GOT3 (cell line): ENCODE results near the gene ERVW-1.
"Not testable (repeated sequence)": the region's sequence is repeated elsewhere in the genome, so short reads cannot be mapped to it uniquely, and the experiment has no call there.

Experiments used
- DNase-seq: peaks from one replicate; lab custom pipeline; 2025; ENCODE audit warnings: mixed read lengths; lab: John Stamatoyannopoulos, UW

Gene ERVW-1

GRCh38 chr7:92468589-92468988, 9.2 kb downstream of the ERVW-1 start:
- DNase-seq: not testable (repeated sequence)

DNA sequence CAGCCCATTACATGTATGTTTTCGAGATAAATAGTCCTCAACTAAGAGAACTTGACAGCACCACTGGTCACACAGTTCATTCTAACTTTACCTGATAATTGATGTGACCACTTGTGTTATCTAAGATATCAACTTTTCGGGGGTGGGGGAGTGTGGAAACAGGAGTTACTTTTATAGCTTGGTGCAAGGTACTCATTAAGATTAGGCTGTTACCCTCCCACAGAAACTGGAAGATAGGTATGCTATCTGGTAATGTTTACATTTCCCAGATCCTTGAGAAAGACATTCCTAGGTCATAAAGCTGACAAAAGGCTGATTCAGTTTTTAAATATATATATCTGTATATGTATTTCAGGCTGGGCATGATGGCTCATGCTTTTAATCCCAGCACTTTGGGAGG, 11.1 kb downstream of the ERVW-1 start:
- DNase-seq: no peak

DNA sequence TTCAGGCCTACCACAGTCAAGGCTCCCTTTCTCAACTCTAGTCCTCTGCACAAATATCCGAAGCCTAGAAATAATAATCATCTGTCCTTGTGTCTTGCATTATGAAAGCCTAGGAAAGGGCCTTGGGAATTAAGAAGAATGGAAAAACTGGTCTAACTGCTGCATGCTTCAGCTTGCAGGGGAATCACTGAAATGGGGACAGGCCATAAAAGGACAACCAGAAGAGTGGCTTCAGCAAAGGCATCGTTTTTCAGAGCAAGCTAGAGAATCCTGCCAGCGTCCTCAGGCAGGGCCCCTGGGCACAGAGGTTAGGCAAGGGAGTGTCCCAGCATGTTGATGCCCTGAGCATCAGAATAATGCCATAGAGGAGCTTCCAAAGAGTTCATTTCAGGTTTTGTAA, 13.2 kb downstream of the ERVW-1 start:
- DNase-seq: no peak

GRCh38 chr7:92462560-92462959, 15.2 kb downstream of the ERVW-1 start:
- no peak for DNase-seq

DNA sequence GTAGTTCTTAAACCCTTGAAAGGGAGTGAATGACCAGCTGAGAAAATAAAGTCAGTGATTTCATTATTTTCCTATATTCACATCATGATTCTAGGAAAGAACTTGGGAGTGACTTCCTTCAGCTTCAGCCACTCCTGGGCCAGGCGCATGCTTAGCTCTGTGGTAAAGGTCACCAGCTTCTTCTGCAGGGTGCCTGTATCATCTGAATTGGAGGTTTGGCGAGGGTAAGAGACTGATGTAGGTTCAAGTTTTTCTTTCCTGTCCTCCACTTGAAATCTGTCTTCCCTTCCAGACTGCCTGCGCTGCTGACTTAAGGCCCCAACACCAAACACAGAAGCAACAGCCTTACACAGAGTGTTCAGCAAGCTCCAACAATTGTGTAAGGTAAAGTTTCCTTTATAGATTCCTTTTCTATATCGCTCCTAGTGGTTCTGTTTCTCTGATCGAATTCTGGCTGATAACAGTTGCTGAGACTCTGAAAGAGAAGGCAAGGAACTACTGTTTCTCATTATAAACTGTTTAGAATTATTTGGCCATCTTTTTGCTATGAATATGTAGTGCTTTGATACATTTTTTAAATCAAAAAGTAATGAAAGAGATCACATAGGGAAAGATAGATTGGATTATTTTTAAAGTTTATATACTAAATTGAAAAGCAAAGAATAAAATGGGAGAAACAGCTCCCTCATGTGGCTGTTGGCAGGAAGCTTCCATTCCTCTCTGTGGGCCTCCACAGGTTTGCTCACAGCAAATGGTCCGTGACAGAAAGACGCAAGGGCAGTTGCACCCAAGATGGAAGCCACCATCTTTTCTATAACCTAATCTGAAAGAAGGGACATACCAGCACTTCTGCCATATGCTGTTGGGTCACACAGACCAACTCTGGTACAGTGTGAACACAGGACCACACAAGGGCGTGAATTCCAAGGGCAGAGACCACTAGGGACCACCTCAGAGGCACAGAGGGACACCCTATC, 16.4 kb downstream of the ERVW-1 start:
- no peak for DNase-seq

DNA sequence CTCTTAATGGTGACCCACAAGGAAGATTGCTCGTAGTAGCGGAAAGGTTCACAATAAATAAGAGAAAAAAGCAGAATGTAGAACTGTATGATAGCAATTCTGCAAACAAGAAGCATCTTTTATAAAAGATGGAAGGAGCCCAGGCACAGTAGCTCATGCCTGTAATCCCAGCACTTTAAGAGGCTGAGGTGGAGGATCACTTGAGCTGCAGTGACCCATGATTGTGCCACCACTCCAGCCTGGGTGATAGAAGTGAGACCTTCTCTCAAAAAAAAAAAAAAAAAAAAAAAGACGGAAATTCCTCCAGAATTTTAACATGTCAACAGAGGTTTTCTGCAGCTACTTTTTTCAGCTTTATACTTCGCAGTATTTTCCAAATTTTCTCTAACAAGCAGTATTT, 17.2 kb downstream of the ERVW-1 start:
- DNase-seq: no peak

DNA sequence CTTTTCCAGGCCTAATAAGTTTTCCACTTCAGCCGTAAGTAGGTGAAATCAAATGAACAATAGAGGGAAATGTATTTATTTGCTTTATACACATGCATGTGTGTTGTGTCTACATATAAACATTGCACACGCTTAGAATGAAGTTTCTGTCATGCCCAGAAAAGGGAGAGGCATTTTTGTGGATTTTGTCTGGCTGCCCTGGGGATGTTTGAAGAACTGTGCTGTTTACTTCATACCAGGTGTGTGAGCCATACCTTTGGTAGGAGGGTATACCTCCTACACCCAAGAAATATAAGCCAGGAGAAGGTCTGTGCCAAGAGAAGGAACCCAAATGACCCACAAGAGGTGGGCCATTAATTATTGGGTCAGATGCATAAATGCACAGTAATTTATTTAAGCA, 17.6 kb downstream of the ERVW-1 start:
- no peak for DNase-seq

GRCh38 chr7:92456236-92456635, 21.5 kb downstream of the ERVW-1 start:
- no peak for DNase-seq

DNA sequence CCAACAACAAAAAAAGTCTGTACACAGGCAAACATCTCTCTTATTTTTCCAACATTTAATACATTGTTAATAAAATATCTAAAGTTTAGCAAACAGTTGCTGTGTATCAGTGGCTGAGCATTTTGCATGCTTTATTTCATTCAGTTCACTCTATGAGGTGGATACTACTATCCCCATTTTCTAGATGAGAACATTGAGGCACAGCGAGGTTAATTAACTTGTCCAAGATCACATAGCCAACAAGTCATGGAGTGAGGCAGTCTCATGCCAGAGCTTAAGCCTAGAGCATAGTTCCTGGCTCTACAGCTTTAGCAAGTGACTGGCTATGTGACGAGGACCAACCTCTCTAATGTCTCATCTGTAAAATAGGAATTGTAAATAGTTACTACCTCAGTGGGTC, 26.1 kb downstream of the ERVW-1 start:
- no peak for DNase-seq

DNA sequence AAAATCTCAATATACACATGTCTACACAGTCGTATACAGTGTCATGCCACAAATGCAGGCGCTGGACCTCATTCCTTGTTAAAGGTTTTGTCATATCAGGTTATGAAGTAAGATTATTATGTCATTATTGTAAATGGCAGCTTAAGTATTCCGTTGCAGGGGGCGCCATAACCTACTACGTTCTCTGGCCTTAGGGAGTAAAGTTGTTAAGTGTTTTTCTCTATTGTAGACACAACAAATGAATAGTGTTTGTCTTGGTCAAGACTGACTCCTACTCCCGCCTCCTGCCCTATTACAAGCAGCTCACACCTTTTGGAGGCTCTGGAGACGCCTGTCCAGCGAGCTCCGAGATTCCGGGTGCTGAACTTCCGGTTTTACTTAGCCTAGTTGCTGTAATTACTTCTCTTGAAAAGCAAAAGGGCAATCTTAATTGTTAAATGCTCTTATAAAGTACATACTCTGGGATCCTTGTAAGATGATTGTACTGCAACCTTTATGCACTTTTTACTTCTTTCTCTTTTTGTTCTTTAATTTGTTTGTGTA, 29.5 kb downstream of the ERVW-1 start:
- DNase-seq: no peak

DNA sequence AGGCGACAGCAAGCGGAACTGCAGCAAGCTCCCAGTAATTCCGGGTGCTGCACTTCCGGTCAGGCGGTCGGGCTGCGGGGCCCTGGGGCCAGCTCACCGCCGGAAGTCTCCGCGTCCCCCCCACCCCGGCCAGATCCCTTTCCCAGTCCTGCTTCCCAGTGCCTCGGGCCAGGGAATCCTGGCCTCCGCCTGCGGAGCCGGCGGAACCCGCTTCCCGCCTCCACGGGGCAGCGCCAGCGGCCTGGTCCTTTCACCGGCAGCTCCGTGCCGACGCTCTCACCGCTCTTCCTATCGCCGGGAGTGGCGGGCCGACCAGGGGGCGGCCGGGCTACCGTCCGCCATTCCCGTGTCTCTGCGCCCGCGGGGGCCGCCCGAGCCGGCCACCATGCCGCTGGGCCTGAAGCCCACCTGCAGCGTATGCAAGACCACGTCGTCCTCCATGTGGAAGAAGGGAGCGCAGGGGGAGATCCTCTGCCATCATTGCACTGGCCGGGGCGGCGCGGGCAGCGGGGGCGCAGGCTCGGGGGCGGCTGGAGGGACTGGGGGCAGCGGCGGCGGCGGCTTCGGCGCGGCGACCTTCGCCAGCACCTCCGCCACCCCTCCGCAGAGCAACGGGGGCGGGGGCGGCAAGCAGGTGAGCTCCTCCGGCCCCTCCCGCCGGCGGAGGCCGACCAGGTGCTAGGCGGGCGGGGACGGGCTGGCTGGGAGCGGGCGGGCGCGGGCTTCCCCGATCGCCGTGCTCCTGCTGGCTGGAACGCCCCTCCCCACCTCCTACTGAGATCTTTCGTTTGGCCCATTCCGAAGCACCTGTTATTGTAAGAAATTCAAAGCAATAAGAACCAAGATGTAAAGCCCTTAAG, 30.2 kb downstream of the ERVW-1 start, which contains the start of gene GATAD1:
Gene GATAD1, plus strand, starts transcription at position 138 of the 860 bp plus-strand sequence. Its CDS starts 248 bp downstream, at position 386.
- peak; percentile 75 for DNase-seq

DNA sequence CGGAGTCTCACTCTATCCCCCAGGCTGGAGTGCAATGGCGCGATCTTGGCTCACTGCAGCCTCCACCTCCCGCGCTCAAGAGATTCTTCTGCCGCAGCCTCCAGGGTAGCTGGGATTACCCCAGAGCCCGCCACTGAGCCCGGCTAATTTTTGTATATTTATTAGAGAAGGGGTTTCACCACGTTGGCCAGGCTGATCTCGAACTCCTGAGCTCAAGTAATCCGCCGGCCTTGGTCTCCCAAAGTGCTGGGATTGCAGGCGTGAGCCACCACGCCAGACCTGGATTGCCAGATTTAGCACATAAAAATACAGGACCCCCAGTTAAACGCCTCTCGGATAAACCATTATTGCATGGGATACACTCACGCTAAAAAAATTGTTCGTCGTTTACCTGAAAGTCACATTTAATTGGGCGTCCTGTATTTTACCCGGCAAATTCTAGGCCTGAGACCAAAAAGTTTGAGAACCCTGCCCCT, 30.8 kb downstream of the ERVW-1 start:
- no peak for DNase-seq

- DNase-seq: not testable (repeated sequence)
Measured at GRCh38 chr7:92442720-92443119, 35.0 kb downstream of the ERVW-1 start.

GRCh38 chr7:92437956-92438491, 39.7 kb downstream of the ERVW-1 start:
- DNase-seq: no peak

GRCh38 chr7:92436612-92437445, 40.9 kb downstream of the ERVW-1 start:
- DNase-seq: no peak

DNA sequence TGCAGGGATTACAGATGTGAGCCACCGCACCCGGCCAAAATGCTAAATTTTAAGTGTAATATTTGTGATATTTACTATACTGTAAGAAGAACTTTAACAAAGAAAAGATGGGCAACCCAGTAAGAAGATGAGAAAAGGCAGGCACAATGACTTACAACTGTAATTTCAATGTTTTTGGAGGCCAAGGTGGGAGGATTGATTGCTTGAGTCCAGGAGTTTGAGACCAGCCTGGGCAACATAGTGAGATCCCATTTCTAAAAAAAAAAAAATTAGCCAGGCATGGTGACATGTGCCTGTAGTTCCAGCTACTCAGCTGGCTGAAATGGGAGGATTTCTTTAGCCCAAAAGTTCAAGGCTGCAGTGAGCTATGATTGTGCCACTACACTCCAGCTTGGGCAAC, 42.2 kb downstream of the ERVW-1 start:
- no peak for DNase-seq

- DNase-seq: no peak
Measured at GRCh38 chr7:92433019-92433418, 44.7 kb downstream of the ERVW-1 start.

DNA sequence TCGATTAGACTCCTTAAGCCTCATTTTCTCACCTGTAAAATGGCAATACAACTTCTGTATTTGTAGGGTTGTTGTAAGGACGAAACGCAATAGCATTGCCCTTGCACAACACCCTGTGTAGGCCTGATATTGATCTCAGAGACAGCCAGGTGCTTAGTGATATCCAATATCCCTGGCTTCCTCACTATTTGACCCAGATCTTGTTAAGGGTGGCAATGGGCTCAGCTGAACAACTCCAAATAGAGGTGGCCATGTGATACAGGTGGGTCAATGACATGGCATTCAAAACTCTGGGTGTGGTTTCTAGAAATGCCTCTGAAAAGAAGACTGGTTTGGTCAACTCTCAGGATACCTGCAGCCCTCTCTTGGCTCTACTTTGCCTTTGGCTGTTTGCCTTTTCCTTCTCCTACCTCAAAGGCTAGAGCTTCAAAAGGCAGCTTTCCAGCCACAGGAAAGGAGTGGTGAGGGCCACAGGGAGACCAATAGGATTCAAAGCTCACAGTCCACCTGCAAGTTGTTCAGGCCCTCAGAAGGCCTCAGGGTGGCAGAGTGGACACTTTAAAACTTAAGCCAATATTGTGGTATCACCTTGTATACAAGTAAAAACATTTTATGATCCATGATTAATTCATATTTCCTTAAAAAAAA, 45.3 kb downstream of the ERVW-1 start:
- no peak for DNase-seq

DNA sequence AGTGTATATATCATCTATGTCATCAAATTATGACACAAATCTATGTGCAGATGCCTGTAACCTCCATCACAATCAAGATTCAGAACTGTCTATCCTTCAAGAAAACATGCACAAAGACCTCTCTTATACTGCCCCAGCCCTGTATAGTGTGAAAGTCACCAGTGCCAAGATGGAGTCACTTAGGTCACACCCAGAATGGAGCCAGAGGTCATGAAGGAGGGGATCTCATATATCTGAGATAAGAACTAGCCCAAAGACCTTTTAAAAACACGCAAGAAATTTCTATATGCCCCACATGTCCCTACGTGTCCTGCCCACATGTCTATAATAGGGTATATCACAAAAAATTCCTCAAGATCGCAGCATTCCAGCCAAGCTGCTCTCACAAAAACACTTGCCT, 50.6 kb downstream of the ERVW-1 start:
- DNase-seq: no peak

- DNase-seq: no peak
Measured at GRCh38 chr7:92425311-92425947, 52.3 kb downstream of the ERVW-1 start.
